C4-2B (cell line): ENCODE measurements around the gene PARL.

Source experiments
- CTCF ChIP-seq: fragments of 450-650 bp; conservative IDR thresholded peaks from 2 replicates; pipeline ENCODE4 v1.5.1; 2017; ENCODE audit warnings: mild to moderate bottlenecking
- ZFX ChIP-seq: fragments of 450-650 bp; IDR thresholded peaks from 2 replicates; pipeline ENCODE4 v1.6.1; 2017

DNA sequence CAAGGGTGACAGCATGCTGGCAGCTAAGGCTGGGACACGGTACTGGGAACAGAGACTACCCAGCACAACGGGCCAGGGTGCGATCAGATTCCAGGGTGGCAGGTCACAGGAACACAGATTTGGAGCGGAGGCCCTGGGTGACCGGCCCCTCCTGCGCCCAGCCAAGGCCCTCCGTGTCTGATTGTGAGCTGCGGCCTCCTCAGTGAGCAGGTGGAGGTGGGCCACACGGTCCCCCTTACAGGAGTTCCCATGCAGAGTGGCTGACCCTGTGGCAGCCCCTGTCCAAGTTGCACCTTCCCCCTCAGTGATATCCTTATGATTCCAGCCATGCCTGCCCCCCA, 28.9 kb upstream of the PARL start:
- no peak for TF ChIP-seq CTCF
- no peak for TF ChIP-seq ZFX
